HG03354 (cell line): ENCODE measurements around the gene BCAS1.

Source experiments
- ATAC-seq: cut with Tn5 transposase; IDR thresholded peaks from one replicate; pipeline ENCODE4 v1.9.1; 2021; ENCODE audit warnings: mild to moderate bottlenecking; ENCODE audit not compliant: unreplicated experiment, poor library complexity, severe bottlenecking

Gene BCAS1

GRCh38 chr20:53996584-53997486 is 73.6 kb downstream of the BCAS1 start:
- ATAC-seq = no peak

- no peak for ATAC-seq
Measured at GRCh38 chr20:53995949-53996348, 74.4 kb downstream of the BCAS1 start.

GRCh38 chr20:53994088-53994487 is 76.3 kb downstream of the BCAS1 start:
- no peak for ATAC-seq

DNA sequence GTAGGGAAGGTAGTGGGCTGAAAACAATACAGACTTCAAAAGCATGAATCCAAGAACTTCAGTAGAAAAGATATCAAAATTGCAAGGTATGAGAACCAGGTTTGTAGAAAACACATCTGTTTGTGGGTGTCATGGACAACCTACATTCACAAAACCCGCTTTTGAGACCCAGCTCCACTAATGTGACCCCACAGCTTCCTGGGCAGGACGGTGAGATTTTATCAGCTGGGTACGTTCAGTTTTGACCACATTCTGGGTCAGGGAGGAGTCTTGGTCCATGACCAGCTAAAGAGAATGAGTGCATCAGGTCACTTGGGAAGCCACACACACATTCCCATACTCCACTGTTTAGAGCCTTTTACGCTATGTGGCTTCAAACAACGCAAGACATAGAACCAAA is 77.1 kb downstream of the BCAS1 start:
- ATAC-seq = no peak

DNA sequence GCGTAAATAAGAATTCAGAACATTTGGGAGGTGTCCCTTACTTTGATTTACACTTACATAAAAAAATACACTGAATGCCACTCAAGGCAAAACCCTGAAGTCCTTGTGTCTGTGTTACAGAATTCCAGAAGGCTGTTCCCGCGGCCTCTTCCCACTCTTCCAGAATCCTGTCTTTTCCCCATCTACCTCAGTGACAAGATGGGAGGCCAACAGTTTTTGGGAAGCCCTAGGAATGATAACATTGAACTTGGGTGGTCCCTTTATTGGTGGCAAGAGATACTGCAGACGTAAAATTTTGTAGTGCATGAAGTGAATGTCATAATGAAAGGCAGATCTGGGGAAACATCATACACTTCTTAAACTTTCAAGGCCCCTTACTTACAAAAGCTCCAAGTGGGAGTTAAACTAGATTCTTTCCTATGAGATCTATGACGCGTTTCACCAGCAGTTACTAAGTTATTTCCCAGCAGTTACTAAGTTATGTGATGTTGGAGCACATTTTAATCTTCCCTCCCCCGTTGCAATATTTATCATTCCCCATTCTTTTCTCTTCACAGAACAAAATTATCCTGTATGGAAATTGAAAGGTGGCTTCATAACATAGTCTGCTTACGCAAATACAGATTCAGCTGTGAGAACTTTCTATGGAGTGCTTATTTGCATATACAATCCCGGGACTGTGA is 79.5 kb downstream of the BCAS1 start:
- no peak for ATAC-seq

GRCh38 chr20:53990003-53990402 is 80.4 kb downstream of the BCAS1 start:
- no peak for ATAC-seq

GRCh38 chr20:53989401-53989800 is 81.0 kb downstream of the BCAS1 start:
- ATAC-seq = no peak

DNA sequence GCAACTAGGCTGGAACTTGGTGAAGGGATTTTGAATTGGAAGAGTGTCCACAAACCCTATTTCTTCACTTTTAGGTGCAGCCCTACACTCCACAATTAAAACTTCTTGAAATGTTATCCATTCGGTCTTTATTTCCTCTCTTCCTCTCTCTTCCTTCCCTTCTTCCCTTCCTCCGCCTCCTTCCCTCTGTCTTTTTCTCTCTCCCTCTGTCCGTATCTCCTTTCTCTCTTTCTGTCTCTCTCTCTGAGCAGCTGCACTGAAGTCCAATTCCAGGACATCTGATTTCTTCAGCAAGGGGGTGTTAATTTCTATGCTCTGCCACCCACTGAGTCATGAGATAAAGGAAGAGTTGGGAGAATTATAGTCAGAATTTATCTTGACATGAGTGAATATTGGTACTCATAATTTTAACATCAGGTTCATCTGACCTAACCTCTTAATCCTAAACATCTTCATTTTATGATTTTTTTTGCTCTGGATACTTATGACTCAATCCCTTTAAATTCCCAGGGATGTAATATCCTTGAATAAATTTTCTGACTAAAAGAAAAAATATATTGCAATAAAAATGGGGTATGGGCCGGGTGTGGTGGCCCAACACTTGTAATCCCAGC is 84.2 kb downstream of the BCAS1 start:
- ATAC-seq = no peak

DNA sequence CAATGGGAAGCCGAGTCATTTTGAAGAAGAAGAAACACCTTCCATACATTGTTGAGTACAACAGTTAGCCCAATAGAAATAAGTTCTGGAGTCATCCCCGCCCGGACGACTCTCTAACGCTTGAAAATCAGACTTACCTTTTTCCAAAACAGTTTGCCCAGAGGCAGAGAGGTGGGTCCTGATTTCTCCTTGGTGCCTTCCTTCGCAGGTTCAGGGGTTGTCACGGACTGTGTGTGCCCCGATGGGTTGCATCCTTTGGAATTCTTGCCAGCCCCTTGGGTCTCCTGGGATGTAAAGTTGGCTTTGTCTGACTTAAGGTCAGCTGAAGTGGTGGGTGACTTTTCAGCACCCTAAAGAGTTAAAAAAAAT is 85.3 kb downstream of the BCAS1 start:
- ATAC-seq = no peak

DNA sequence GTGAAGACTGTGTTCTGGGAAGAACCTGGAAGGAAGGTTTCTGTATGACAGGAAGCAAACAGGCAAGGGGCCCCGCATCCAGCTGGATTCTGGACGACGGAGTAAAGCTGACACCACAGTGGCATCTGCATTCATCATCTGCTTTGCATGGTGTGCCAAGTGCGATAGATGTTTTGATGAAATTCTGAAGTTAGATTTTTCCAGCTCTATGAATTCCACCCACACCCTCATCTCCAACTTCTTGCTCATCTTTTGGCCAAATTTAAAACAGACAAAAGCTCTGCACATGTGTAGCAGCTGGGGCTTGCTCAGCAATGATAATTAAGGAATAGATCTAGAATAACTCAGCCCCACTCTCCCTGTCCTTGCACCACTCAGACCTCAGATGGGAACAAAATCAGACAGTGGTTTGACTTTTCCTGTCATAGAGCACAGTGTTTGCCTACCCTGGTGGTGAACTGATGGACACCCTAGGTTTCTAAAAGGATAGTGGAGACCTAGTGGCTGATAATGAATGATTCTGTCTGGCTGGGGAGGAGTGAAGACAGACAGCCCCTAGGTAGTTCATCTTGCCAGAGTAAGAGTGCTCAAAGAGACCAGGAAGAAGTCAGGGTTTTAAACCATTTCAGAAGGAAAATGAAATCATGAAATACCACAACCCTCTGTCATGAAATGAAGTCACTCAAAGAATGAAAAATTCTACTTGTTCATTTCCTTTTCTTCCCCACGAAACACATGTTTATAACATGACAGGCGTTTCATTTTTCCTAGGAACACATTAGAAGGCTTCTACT is 85.8 kb downstream of the BCAS1 start:
- no peak for ATAC-seq

GRCh38 chr20:53983401-53983800 is 87.0 kb downstream of the BCAS1 start:
- no peak for ATAC-seq

DNA sequence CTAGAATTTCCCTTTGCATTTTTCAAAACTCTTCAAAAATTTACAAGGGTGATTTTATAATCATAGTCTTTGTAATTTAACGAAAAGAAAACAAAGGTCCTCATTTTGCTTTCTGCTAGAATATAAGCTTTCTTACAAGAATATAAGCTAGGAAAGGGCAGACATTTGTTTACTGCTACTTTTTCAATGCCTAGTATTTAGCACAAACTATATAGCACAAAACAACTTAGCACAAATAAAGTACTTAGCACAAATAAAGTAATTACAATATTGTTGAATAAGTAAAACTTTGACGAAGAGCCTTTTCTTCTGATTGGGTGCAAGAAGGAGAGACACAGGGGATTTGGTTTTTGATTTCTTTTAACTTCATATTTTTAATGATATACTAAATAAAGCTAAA is 87.8 kb downstream of the BCAS1 start:
- ATAC-seq = no peak

DNA sequence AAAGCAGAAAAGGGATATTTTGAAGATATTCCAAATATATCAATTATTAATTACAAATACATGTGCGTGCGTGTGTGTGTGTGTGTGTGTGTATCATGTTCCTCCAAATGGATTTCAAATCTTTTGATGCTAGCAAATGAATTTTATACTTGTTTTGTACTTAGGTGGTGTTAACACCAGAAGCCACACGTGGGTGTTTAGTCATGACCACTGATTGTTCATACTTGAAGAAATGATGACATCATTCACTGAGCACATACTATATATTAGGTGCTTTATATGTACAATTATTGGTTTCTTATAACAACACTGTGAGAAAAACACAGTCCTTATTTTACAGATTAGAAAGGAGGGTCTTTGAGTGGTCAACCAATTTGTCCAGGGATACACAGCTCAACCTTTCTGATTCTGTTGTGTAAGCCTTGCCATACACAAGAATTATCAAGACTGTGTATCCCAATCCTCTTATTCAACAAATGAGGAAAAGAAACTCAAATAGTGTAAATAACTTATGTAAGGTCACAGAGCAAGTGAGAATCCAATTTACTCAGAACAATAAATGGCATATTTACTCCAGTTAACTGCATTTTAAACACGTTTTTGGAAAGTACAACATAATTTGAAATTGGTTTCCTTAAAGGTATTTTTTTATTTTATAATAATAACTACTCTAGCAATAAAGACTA is 88.5 kb downstream of the BCAS1 start:
- ATAC-seq = no peak

- ATAC-seq = no peak
Measured at GRCh38 chr20:53981130-53981529, 89.3 kb downstream of the BCAS1 start.

GRCh38 chr20:53980031-53980465 is 90.3 kb downstream of the BCAS1 start:
- no peak for ATAC-seq

DNA sequence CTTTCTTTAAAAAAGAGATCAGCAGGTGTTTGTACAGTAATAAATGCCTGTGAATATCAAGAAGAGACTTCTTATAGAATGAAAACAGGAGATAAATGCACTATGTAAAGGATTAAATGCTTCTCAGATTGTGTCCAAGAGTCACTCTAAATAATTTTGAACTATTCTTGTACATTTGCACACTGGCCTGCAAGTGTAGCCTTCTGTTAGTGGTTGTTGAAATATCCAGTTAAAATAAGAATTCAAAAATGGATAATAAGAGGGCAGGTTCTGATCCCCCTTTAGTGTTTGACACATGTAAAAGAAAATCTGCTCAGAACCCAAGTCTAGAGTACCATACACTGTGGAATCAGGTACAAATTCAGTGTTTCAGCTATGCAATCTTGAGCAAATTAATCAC is 91.9 kb downstream of the BCAS1 start:
- ATAC-seq = no peak

DNA sequence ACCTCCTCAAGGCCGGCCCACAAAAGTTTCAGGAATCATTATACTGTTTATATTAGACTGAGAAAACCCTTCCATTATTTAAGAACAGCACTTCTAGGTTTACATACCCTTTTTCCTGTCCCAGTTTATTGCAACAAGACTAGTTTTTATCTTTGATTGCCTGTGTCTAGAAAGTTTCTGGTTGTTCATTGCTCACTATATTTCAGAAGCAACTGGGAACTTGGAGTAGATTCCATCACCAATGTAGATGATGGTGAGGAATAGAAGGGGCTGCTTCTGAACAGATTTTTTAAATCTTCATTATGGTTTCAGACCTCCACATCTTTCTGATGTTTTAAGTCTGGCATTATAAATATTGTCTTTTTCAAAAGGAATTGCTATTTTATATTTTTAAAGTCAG is 93.0 kb downstream of the BCAS1 start:
- ATAC-seq = no peak

- no peak for ATAC-seq
Measured at GRCh38 chr20:53975761-53976160, 94.6 kb downstream of the BCAS1 start.

DNA sequence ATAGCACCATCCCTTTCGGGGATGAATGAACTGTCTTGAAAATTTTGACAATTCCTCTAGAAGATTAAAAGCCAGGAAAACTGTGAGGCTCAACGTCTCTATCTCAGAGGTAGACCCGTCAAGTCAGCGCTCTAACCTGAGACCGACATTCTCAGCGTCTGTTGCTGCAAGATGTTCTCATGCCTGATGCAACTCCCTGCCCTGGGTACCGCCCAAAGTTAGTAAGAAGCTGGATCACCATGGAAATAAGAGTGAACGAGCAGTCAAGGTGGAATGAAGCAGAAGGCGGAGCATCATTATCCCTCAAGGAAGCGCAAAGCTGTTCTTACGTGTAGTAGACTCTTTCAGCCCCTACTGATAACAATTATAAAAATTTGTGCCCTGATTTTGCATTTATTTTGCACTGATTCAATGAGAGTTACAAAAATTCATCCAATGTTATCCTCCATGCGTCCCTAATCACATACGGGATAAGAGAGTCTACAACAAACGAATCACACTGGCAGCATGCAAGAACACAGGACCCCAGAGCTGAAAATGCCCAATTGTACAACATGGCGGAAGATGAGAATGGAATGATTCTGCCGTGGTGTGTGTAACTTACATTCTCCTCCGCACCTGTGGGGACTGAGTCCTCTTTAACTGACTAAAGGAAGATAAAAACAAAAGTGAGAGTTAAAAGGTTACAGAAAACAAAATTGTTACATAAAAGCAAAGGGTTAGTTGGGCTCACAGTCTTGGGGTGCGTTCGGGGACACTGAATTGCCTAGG is 95.4 kb downstream of the BCAS1 start:
- no peak for ATAC-seq
